ENCODE results near the gene SERINC3. TPM values are rescaled to one million over a fixed set of nuclear protein-coding genes. Genes with fewer than 3 reads are reported as not detected.

The SERINC3 gene
- total and polyA plus RNA-seq, 2 of the 13 experiments (the other 11 are each of a cell fraction or from before 2014, with no cell fraction given): 82.0 to 226 TPM

GRCh38 chr20:44464514-44464913 is 57.4 kb downstream of the SERINC3 start (continued):
- no peak for TF ChIP-seq SNAPC5 (CRISPR knock-in tag; IDR thresholded peaks at IDR 0.05; ENCODE audit: borderline replicate concordance)
- TF ChIP-seq ZSCAN21 (CRISPR knock-in tag; IDR thresholded peaks at IDR 0.05; ENCODE audit: borderline replicate concordance): no peak
- TF ChIP-seq MYC (CRISPR knock-in tag; IDR thresholded peaks at IDR 0.05; ENCODE audit: borderline replicate concordance): no peak
- TF ChIP-seq RFXANK (CRISPR knock-in tag; IDR thresholded peaks at IDR 0.05): no peak

GRCh38 chr20:44463466-44463865 is 58.4 kb downstream of the SERINC3 start:
- in situ Hi-C loops (cut with HindIII; ENCODE audit: extremely low pct_ligation_motif_present, low pct_unique_long_range_greater_than_20kb) (loop anchor here (5.0 kb wide), 1 partner anchor 71 kb away; no protein-coding TSS in a partner anchor), intact Hi-C loops (cut with micrococcal nuclease; ENCODE audit: unreplicated experiment) (no loop called here)
- 48% methylated on average over 5 of the region's 5 CpGs for WGBS (ENCODE audit: low lambda C conversion rate)
- H3K36me3 ChIP-seq (replicated peaks in 1 of 2; ENCODE audit: control insufficient read depth in 1 of 2, insufficient read depth in 2 of 2, low read length in 2 of 2): no peaks in the 10 kb centered on the region
- H3K4me2 ChIP-seq (ENCODE audit: low read depth, low read length): no peak overlapping the region
- DNase-seq (ENCODE audit: low spot score): no peak
- no peak overlapping the region for H3K9ac ChIP-seq (ENCODE audit: insufficient read depth, low read depth, low read length)
- FAIRE-seq: no peak
- no peak overlapping the region for H3K4me3 ChIP-seq (replicated peaks in 1 of 3; ENCODE audit: insufficient read depth in 1 of 3, low read depth in 2 of 3, low read length in 3 of 3)
- H4K20me1 ChIP-seq (ENCODE audit: insufficient read depth, low read length): no peaks in the 10 kb centered on the region
- peaks cover 78% of the 10 kb centered on the region for H3K4me1 ChIP-seq (ENCODE audit: insufficient read depth, low read length)
- H3K27me3 ChIP-seq (ENCODE audit: control insufficient read depth in 1 of 2, insufficient read depth in 2 of 2, low read length in 2 of 2): no peaks in the 10 kb centered on the region
- TF ChIP-seq CHD4 (IDR thresholded peaks at IDR 0.05; ENCODE audit: borderline replicate concordance, low read length) (no peak), TAF1 (CRISPR knock-in tag; IDR thresholded peaks at IDR 0.05) (no peak), ZNF572 (CRISPR knock-in tag; IDR thresholded peaks at IDR 0.05) (0 out of 2 replicates have a peak, but pooled peaks have one; percentile 5)
- BruUV-seq (replicated peaks): no TSS peak
- H3K27ac ChIP-seq (ENCODE audit: extremely low read length, insufficient read depth, low read length): no peak overlapping the region
- no peak overlapping the region for H2AFZ ChIP-seq (ENCODE audit: low read length)
- no peak for ATAC-seq
- ChIA-PET POLR2A (no interaction called here), CTCF (ENCODE audit: low intra/inter-chr PET ratio, low total read pairs) (interaction anchor here (1.4 kb wide), 1 partner anchor 79 kb away, joined by 3 read pairs; no protein-coding TSS in a partner anchor)
- H3K9me3 ChIP-seq (ENCODE audit: low read length): no peaks in the 10 kb centered on the region
- H3K79me2 ChIP-seq (ENCODE audit: insufficient read depth, low read length): no peaks in the 10 kb centered on the region
